Gastrocnemius medialis (tissue), 4 donors: ENCODE data around the gene EFEMP2. TPM values are rescaled to one million over a fixed set of nuclear protein-coding genes. Genes with fewer than 3 reads are reported as not detected.
"Not testable (repeated sequence)": the region's sequence is repeated elsewhere in the genome, so short reads cannot be mapped to it uniquely, and the experiment has no call there.

ENCODE experiments used
- ATAC-seq, 2 donors: fragments of 150-250 bp; one replicate each; pipeline ENCODE4 v1.9.1; 2016
- DNase-seq, 2 donors: peaks; one replicate each; pipeline ENCODE4 v3.0.0-alpha.2; 2019
- H3K27ac ChIP-seq, 4 donors: fragments of 200-600 bp; sonication (generic); 1 replicate in 1 of 4; 2 replicates in 3 of 4; pipeline ENCODE4 v1.5.1; 2016 to 2018; ENCODE audit warnings: mild to moderate bottlenecking in 2 of 4, moderate library complexity in 1 of 4
- H3K27me3 ChIP-seq, 3 donors: fragments of 200-600 bp; sonication (generic) in 2 of 3; 1 replicate in 1 of 3; 2 replicates in 2 of 3; pipeline versions ENCODE4 v1.5.1 to v1.6.0; 2016 to 2019; ENCODE audit warnings: mild to moderate bottlenecking in 1 of 3, moderate library complexity in 1 of 3
- H3K36me3 ChIP-seq, 2 donors: fragments of 200-600 bp; sonication (generic) in 1 of 2; one replicate each; pipeline ENCODE4 v1.5.1; 2017 to 2018
- H3K4me1 ChIP-seq, 2 donors: fragments of 200-600 bp; sonication (generic) in 1 of 2; one replicate each; pipeline ENCODE4 v1.5.1; 2016 to 2017; ENCODE audit warnings: mild to moderate bottlenecking in 2 of 2
- H3K4me3 ChIP-seq, 4 donors: fragments of 200-600 bp; sonication (generic) in 3 of 4; 1 replicate in 1 of 4; 2 replicates in 3 of 4; pipeline ENCODE4 v1.5.1; 2016 to 2019; ENCODE audit warnings: mild to moderate bottlenecking in 2 of 4
- H3K9me3 ChIP-seq, 3 donors: fragments of 200-600 bp; sonication (generic) in 2 of 3; 1 replicate in 1 of 3; 2 replicates in 2 of 3; pipeline ENCODE4 v1.5.1; 2016 to 2019
- CTCF ChIP-seq, 5 experiments: fragments of 450-650 bp in 3 of 5; fragments of 200-600 bp in 2 of 5; sonication (generic) in 2 of 5; IDR thresholded peaks in 4 of 5; conservative IDR thresholded peaks in 1 of 5; 1 replicate in 4 of 5; 2 replicates in 1 of 5; pipeline ENCODE4 v1.5.1; 2016 to 2019; ENCODE audit warnings: antibody characterized with exemption in 5 of 5, mild to moderate bottlenecking in 3 of 5, moderate library complexity in 3 of 5
- POLR2A ChIP-seq, 2 donors: fragments of 450-650 bp; IDR thresholded peaks; one replicate each; pipeline ENCODE4 v1.6.1; 2017; ENCODE audit warnings: antibody characterized with exemption in 2 of 2, mild to moderate bottlenecking in 2 of 2, moderate library complexity in 2 of 2
- in situ Hi-C, 4 donors: fragments of 200-750 bp; cut with MboI; loops; one replicate each; pipeline versions ENCODE4 v1.15.0 to v1.8.0; 2017; ENCODE audit warnings: low sequenced_read_pairs in 4 of 4
- intact Hi-C: fragments of 100-400 bp; cut with DNase I; formaldehyde crosslinking; loops from one replicate; pipeline ENCODE4 v1.15.1; 2023; ENCODE audit warnings: low total_unique reads
- total RNA-seq, 4 donors: library from RNA; depleted of rRNA; stranded (reverse); fragments of >200 nt; gene quantifications; one replicate each; pipeline versions ENCODE4 v1.1.0 to v1.2.3, GENCODE V29; 2016

The EFEMP2 gene
- total RNA-seq, 4 donors from 2014 or later: 20.6 to 24.1 (median 22.9) TPM

- in situ Hi-C loops: no loop called here
- ATAC-seq (no peak), DNase-seq (no peak)
- Histone ChIP-seq H3K4me1 (no peaks in the 10 kb centered on the region), H3K36me3 (peaks cover 0 to 30% of the 10 kb centered on the region in 2 donors), H3K9me3 (peaks cover 0 to 4% (median 0%) of the 10 kb centered on the region in 3 donors), H3K4me3 (no peak overlapping the region), H3K27ac (no peak overlapping the region), H3K27me3 (no peaks in the 10 kb centered on the region)
- no peak for TF ChIP-seq CTCF (IDR thresholded peaks at IDR 0.05 in 4 of 5, conservative IDR thresholded peaks at IDR 0.05 in 1 of 5)
- no peak for TF ChIP-seq POLR2A (IDR thresholded peaks at IDR 0.05)
- intact Hi-C loops: no loop called here
These were observed 23.2 kb downstream of the EFEMP2 start for GRCh38 chr11:65849366-65849765.

- H3K4me1 ChIP-seq, in situ Hi-C loops, intact Hi-C loops, ATAC-seq, H3K27me3 ChIP-seq, H3K4me3 ChIP-seq, DNase-seq, H3K9me3 ChIP-seq, H3K27ac ChIP-seq: not testable (repeated sequence)
- H3K36me3 ChIP-seq: peaks cover 0 to 24% of the 10 kb centered on the region in 2 donors
These were observed 23.9 kb downstream of the EFEMP2 start for GRCh38 chr11:65848693-65849092.

- TF ChIP-seq POLR2A (IDR thresholded peaks at IDR 0.05) (no peak), CTCF (IDR thresholded peaks at IDR 0.05 in 4 of 5, conservative IDR thresholded peaks at IDR 0.05 in 1 of 5) (no peak)
- intact Hi-C loops: no loop called here
- no peaks in the 10 kb centered on the region for H3K4me1 ChIP-seq
- peaks cover 0 to 14% of the 10 kb centered on the region in 2 donors for H3K36me3 ChIP-seq
- no peak overlapping the region for H3K4me3 ChIP-seq
- H3K9me3 ChIP-seq: peaks cover 0 to 4% (median 0%) of the 10 kb centered on the region in 3 donors
- no peak overlapping the region for H3K27ac ChIP-seq
- ATAC-seq (no peak), DNase-seq (no peak)
- H3K27me3 ChIP-seq: no peaks in the 10 kb centered on the region
- in situ Hi-C loops: no loop called here
These were observed 24.9 kb downstream of the EFEMP2 start for GRCh38 chr11:65847746-65848145.

- intact Hi-C loops: no loop called here
- Histone ChIP-seq H3K4me3 (no peak overlapping the region), H3K27me3 (no peaks in the 10 kb centered on the region), H3K27ac (no peak overlapping the region), H3K4me1 (no peaks in the 10 kb centered on the region), H3K9me3 (no peaks in the 10 kb centered on the region), H3K36me3 (no peaks in the 10 kb centered on the region)
- no peak for DNase-seq
- ATAC-seq: no peak
- TF ChIP-seq POLR2A (IDR thresholded peaks at IDR 0.05): no peak
- no peak for TF ChIP-seq CTCF (IDR thresholded peaks at IDR 0.05 in 4 of 5, conservative IDR thresholded peaks at IDR 0.05 in 1 of 5)
- in situ Hi-C loops: no loop called here
These were observed 28.2 kb downstream of the EFEMP2 start for GRCh38 chr11:65844231-65844872.

- TF ChIP-seq POLR2A (IDR thresholded peaks at IDR 0.05) (no peak), CTCF (IDR thresholded peaks at IDR 0.05 in 4 of 5, conservative IDR thresholded peaks at IDR 0.05 in 1 of 5) (no peak)
- H3K4me1 ChIP-seq: no peaks in the 10 kb centered on the region
- DNase-seq (no peak), ATAC-seq (no peak)
- H3K27me3 ChIP-seq: no peaks in the 10 kb centered on the region
- in situ Hi-C loops (no loop called here), intact Hi-C loops (no loop called here)
- H3K4me3 ChIP-seq: no peak overlapping the region
- H3K27ac ChIP-seq: no peak overlapping the region
- no peaks in the 10 kb centered on the region for H3K9me3 ChIP-seq
- H3K36me3 ChIP-seq: no peaks in the 10 kb centered on the region
These were observed 28.8 kb downstream of the EFEMP2 start for GRCh38 chr11:65843811-65844210.
